T-cell (primary cell): ENCODE data around the gene PLPPR1. TPM values are rescaled to one million over a fixed set of nuclear protein-coding genes. Genes with fewer than 3 reads are reported as not detected.

ENCODE experiments used
- ATAC-seq, 4 experiments: fragments of 200-7000 bp in 3 of 4; fragments of 150-1000 bp in 1 of 4; cut with Tn5 transposase; replicated peaks in 1 of 4; 1 replicate in 3 of 4; 2 replicates in 1 of 4; pipeline ENCODE4 v1.10.0; 2021; ENCODE audit warnings: moderate library complexity in 3 of 4, mild to moderate bottlenecking in 2 of 4, moderate number of reproducible peaks in 1 of 4
- CTCF ChIA-PET, 2 donors: fragments of 300-600 bp; sonication (Branson Sonifier 250); formaldehyde crosslinking; loops; one replicate each; lab custom pipeline; 2022; ENCODE audit warnings: antibody characterized with exemption in 2 of 2; lab: Charles Lee
- POLR2A ChIA-PET, 2 donors: fragments of 300-600 bp; sonication (Branson Sonifier 250); formaldehyde crosslinking; loops; one replicate each; lab custom pipeline; 2022; ENCODE audit warnings: antibody characterized with exemption in 2 of 2; lab: Charles Lee
- DNase-seq, 35 experiments: peaks; one replicate each; pipeline versions ENCODE4 v3.0.0 to v3.0.0-alpha.2; 2013 to 2023
- H3K27ac ChIP-seq: one replicate; pipeline ENCODE4 v1.5.1; 2013; ENCODE audit warnings: low read length
- H3K27me3 ChIP-seq, 2 experiments: replicated peaks in 1 of 2; 1 replicate in 1 of 2; 2 replicates in 1 of 2; pipeline versions ENCODE4 v1.6.1 to v1.7.0; 2013; ENCODE audit warnings: low read length in 1 of 2, mixed read lengths in 1 of 2; ENCODE audit not compliant: control insufficient read depth in 2 of 2, insufficient read depth in 2 of 2; ENCODE audit errors: extremely low read depth in 1 of 2
- H3K36me3 ChIP-seq, 2 donors: 1 replicate in 1 of 2; 2 replicates in 1 of 2; pipeline versions ENCODE4 v1.6.1 to v1.7.0; 2013; ENCODE audit warnings: low read length in 1 of 2; ENCODE audit not compliant: control insufficient read depth in 2 of 2, insufficient read depth in 1 of 2; ENCODE audit errors: extremely low read depth in 1 of 2
- H3K4me1 ChIP-seq, 2 experiments: 1 replicate in 1 of 2; 2 replicates in 1 of 2; pipeline versions ENCODE4 v1.6.1 to v1.7.0; 2013; ENCODE audit warnings: low read length in 2 of 2, mixed read lengths in 1 of 2; ENCODE audit not compliant: insufficient read depth in 2 of 2, control insufficient read depth in 1 of 2; ENCODE audit errors: extremely low read depth in 1 of 2
- H3K4me3 ChIP-seq, 2 donors: 1 replicate in 1 of 2; 2 replicates in 1 of 2; pipeline versions ENCODE4 v1.5.1 to v1.7.0; 2013; ENCODE audit warnings: mild to moderate bottlenecking in 2 of 2, low read length in 1 of 2, moderate library complexity in 1 of 2; ENCODE audit not compliant: control insufficient read depth in 1 of 2; ENCODE audit errors: extremely low read depth in 1 of 2
- H3K9me3 ChIP-seq: 2 replicates; pipeline ENCODE4 v1.7.0; 2013
- H3K27ac Mint-ChIP-seq, 2 donors: one replicate each; pipeline ENCODE4 v1.8.0; 2020 to 2021; ENCODE audit warnings: mild to moderate bottlenecking in 2 of 2, mixed read lengths in 2 of 2
- H3K27me3 Mint-ChIP-seq, 2 donors: one replicate each; pipeline ENCODE4 v1.8.0; 2021 to 2022; ENCODE audit warnings: mixed read lengths in 2 of 2
- H3K36me3 Mint-ChIP-seq: one replicate; pipeline ENCODE4 v1.8.0; 2021; ENCODE audit warnings: mixed read lengths
- H3K4me1 Mint-ChIP-seq, 3 donors: one replicate each; pipeline ENCODE4 v1.8.0; 2020 to 2022; ENCODE audit warnings: mixed read lengths in 3 of 3, mild to moderate bottlenecking in 1 of 3
- H3K4me3 Mint-ChIP-seq, 3 donors: one replicate each; pipeline ENCODE4 v1.8.0; 2020 to 2022; ENCODE audit warnings: mild to moderate bottlenecking in 3 of 3, mixed read lengths in 3 of 3, moderate library complexity in 3 of 3
- H3K9me3 Mint-ChIP-seq, 3 donors: one replicate each; pipeline ENCODE4 v1.8.0; 2020 to 2022; ENCODE audit warnings: mixed read lengths in 3 of 3
- WGBS: methylation state at CpG from one replicate; pipeline ENCODE4 v1.1.5; 2013; ENCODE audit warnings: missing lambda C conversion rate; ENCODE audit not compliant: insufficient coverage; 5-methylcytosine and 5-hydroxymethylcytosine counted together
- total RNA-seq, 35 experiments: library from RNA in 6 of 35; stranded (reverse) in 6 of 35; fragments of 120-200 nt in 1 of 35; gene quantifications; one replicate each; pipeline versions ENCODE4 v1.2.1 to v1.2.4 and lab custom pipeline; 2013 to 2026

PLPPR1 gene
- total RNA-seq, 5 donors from 2014 or later (not counting 1 experiment from before 2014, with no cell fraction given), result not detected

DNA sequence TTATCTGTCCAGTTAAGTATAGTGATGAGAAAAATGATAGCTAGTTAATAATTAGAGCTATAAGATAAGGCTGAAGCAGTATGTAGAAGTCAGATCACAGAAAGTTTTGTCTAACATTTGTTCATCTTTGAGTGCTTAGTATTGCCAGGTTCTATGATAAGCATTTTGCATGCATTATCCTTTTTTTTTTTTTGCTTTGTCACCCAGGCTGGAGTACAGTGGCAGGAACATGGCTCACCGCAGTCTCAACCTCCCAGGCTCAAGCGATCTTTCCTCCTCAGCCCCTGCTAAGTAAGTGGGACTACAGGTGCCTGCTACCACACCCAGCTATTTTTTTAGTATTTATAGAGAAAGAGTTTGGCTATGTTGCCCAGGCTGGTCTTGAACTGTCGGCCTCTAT is 338.8 kb downstream of the PLPPR1 start:
- Mint-ChIP-seq H3K36me3 (no peaks in the 10 kb centered on the region), H3K4me1 (no peaks in the 10 kb centered on the region), H3K9me3 (no peaks in the 10 kb centered on the region), H3K27me3 (peaks cover 17 to 27% of the 10 kb centered on the region in 2 donors), H3K27ac (no peak overlapping the region), H3K4me3 (no peak overlapping the region)
- Histone ChIP-seq H3K4me3 (no peak overlapping the region), H3K27me3 (peaks cover 0 to 3% of the 10 kb centered on the region in 2 experiments), H3K36me3 (no peaks in the 10 kb centered on the region), H3K4me1 (no peaks in the 10 kb centered on the region), H3K9me3 (no peaks in the 10 kb centered on the region), H3K27ac (no peak overlapping the region)
- ChIA-PET POLR2A (no interaction called here), CTCF (interaction anchor here (0.7 kb wide), 2 partner anchors 61 to 1986 kb away, joined by 3 read pairs; no protein-coding TSS in a partner anchor)
- DNase-seq (no peak), ATAC-seq (no peak)
- no CpG with 5 or more reads among the region's 3 CpGs for WGBS

DNA sequence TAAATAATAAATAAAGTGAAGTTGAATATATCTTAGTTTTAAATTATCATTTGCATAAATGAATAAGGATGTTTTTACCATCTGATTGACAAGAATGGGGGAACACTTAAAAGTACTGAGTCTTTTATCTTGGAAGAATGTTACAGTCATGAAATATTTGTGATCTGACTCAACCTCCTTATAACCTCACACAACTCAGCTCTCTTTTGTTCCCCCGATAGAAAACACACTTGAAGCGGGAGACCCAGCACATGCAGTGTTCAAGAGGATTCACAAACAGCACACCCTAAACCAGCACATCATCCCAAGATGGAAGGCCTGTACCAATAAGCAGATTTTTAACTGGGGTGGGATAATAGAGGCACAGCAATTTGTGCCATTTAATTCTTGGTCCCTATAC is 340.8 kb downstream of the PLPPR1 start:
- CTCF ChIA-PET, result no interaction called here
- no peaks in the 10 kb centered on the region for H3K9me3 ChIP-seq

DNA sequence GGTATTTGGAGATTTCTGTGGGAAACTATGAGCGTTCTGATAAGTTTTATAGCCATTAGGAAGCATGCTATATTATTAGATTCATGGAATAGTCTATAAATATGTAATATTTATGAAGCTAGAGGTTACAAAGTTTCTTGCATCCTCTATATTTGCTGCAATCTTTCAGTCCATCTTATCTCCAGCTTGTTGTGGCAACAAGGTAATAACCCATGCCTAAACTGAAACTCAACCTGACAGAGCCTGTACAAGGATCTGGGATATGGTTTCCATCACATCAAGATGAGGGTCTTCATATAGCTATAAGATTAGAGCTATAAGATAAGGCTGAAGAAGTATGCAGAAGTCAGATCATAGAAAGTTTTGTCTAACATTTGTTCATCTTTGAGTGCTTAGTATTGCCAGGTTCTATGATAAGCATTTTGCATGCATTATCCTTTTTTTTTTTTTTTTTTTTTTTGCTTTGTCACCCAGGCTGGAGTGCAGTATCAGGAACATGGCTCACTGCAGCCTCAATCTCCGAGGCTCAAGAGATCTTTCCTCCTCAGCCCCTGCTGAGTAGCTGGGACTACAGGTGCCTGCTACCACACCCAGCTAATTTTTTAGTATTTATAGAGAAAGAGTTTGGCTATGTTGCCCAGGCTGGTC is 341.5 kb downstream of the PLPPR1 start:
- WGBS, result no CpG with 5 or more reads among the region's 2 CpGs
- Mint-ChIP-seq H3K9me3 (no peaks in the 10 kb centered on the region), H3K4me3 (no peak overlapping the region), H3K27ac (no peak overlapping the region), H3K27me3 (peaks cover 15 to 19% of the 10 kb centered on the region in 2 donors), H3K36me3 (no peaks in the 10 kb centered on the region), H3K4me1 (no peaks in the 10 kb centered on the region)
- Histone ChIP-seq H3K27me3 (peaks cover 3% of the 10 kb centered on the region in 2 experiments), H3K4me1 (no peaks in the 10 kb centered on the region), H3K36me3 (no peaks in the 10 kb centered on the region), H3K4me3 (no peak overlapping the region), H3K27ac (no peak overlapping the region), H3K9me3 (no peaks in the 10 kb centered on the region)
- ChIA-PET POLR2A (no interaction called here), CTCF (interaction anchor here in 1 of 2 donors (0.6 to 0.7 kb wide), 2 partner anchors 127 to 833 kb away, joined by 4 to 7 read pairs; no protein-coding TSS in a partner anchor)
- DNase-seq (no peak), ATAC-seq (no peak)

More for the DNA sequence above, 340.8 kb downstream of the PLPPR1 start:
- ATAC-seq (no peak), DNase-seq (no peak)
- H3K9me3 Mint-ChIP-seq, result no peaks in the 10 kb centered on the region
- WGBS, result no CpG with 5 or more reads among the region's 2 CpGs
- POLR2A ChIA-PET, result no interaction called here
- H3K27me3 ChIP-seq, result peaks cover 3% of the 10 kb centered on the region in 2 experiments
- no peaks in the 10 kb centered on the region for H3K4me1 Mint-ChIP-seq
- H3K27ac ChIP-seq, result no peak overlapping the region
- no peak overlapping the region for H3K4me3 Mint-ChIP-seq
- no peak overlapping the region for H3K4me3 ChIP-seq
- H3K4me1 ChIP-seq, result no peaks in the 10 kb centered on the region
- H3K36me3 Mint-ChIP-seq, result no peaks in the 10 kb centered on the region
- peaks cover 15 to 21% of the 10 kb centered on the region in 2 donors for H3K27me3 Mint-ChIP-seq
- no peaks in the 10 kb centered on the region for H3K36me3 ChIP-seq
- H3K27ac Mint-ChIP-seq, result no peak overlapping the region

DNA sequence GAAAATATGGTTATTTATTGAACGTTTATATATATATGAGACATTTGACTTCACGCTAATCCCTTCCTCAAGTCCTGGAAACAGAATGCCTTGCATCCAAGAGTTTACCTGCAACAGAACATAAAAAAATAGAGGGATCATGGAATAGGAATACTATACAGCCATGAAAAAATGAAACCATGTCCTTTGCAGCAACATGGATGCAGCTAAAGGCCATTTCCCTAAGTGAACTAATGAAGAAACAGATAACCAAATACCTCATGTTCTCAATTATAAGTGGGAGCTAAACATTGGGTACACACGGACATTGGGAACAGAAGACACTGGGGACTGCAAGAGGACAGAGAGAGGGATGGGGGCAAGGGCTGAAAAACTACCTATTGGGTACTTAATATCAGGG is 343.3 kb downstream of the PLPPR1 start:
- Histone ChIP-seq H3K4me3 (no peak overlapping the region), H3K36me3 (no peaks in the 10 kb centered on the region), H3K4me1 (no peaks in the 10 kb centered on the region), H3K27ac (no peak overlapping the region), H3K27me3 (peaks cover 3 to 6% of the 10 kb centered on the region in 2 experiments), H3K9me3 (no peaks in the 10 kb centered on the region)
- H3K27ac Mint-ChIP-seq, result no peak overlapping the region
- ChIA-PET POLR2A (no interaction called here), CTCF (no interaction called here)
- H3K4me1 Mint-ChIP-seq, result no peaks in the 10 kb centered on the region
- peaks cover 19 to 21% of the 10 kb centered on the region in 2 donors for H3K27me3 Mint-ChIP-seq
- no peak overlapping the region for H3K4me3 Mint-ChIP-seq
- H3K36me3 Mint-ChIP-seq, result peaks cover 5% of the 10 kb centered on the region
- no CpG with 5 or more reads among the region's 3 CpGs for WGBS
- no peaks in the 10 kb centered on the region for H3K9me3 Mint-ChIP-seq
- DNase-seq (no peak), ATAC-seq (no peak)

DNA sequence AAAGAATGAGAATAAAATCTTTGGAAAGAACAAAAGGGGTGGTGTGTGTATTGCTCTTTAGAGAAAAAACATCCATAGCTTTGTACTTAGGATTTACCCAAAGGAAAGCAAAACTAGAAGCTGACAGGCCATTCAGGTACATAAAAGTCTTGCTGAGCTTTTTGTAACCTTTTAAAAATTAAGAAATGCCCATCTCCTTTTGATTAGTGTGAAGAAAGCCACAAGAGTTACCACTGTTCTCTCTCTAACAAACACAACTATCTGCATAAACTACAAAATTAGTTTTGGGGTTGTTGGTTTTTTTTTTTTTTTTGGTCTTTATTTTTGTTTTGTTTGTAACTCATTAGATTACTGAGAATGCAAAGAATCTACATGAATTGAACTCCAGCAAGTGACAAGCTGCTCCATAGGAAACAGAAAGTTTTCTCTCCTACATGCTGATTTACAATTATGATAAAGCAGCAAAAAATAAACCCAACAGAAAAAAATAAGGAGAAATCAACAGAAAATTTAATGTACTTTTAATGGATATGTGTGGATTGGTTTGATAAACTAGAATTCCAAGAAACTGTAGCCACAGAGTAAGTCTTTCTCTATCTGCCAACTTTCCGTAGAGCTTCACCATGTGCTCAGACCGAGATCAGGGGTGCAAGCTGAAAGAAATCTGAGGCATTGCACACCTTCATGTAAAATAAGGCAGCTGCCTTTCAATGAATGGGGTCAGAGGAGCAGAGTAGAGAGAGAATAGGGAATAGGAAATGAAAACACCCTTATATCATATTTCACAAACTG is 344.0 kb downstream of the PLPPR1 start:
- Histone ChIP-seq H3K27ac (no peak overlapping the region), H3K4me3 (no peak overlapping the region), H3K27me3 (peaks cover 3 to 4% of the 10 kb centered on the region in 2 experiments), H3K4me1 (no peaks in the 10 kb centered on the region), H3K9me3 (no peaks in the 10 kb centered on the region), H3K36me3 (no peaks in the 10 kb centered on the region)
- Mint-ChIP-seq H3K4me3 (no peak overlapping the region), H3K27me3 (peaks cover 19 to 22% of the 10 kb centered on the region in 2 donors), H3K36me3 (peaks cover 5% of the 10 kb centered on the region), H3K27ac (no peak overlapping the region), H3K4me1 (no peaks in the 10 kb centered on the region), H3K9me3 (peaks cover 0 to 2% (median 0%) of the 10 kb centered on the region in 3 donors)
- ChIA-PET POLR2A (interaction anchor here in 1 of 2 donors (0.7 kb wide), 2 partner anchors 150 to 204 kb away, joined by 4 to 7 read pairs; no protein-coding TSS in a partner anchor), CTCF (interaction anchor here in 1 of 2 donors (0.7 kb wide), 1 partner anchor 14 kb away, joined by 3 read pairs; no protein-coding TSS in a partner anchor)
- WGBS, result no CpG with 5 or more reads among the region's 2 CpGs
- no peak for DNase-seq
- no peak for ATAC-seq
